ENCODE measurements around the gene HIGD2B.

DNA sequence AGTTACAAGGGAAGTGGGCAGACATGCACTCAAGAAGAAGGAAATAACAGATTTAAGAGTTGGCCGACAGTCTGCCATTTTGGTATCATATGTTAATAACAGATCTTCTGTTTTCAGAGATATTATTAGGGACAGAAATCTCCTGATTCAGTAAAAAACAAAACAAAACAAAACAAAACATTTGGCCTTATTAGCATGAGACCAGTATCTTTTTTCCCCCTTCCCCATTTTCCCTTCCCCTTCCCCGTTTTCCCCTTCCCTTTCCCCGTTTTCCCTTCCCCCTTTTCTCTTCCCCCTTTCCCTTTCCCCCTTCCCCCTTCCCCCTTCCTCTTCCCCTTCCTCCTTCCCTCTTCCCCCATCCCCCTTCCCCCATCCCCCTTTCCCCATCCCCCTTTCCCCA lies 39.5 kb upstream of the HIGD2B start:
- TF ChIP-seq, protein P1, sequence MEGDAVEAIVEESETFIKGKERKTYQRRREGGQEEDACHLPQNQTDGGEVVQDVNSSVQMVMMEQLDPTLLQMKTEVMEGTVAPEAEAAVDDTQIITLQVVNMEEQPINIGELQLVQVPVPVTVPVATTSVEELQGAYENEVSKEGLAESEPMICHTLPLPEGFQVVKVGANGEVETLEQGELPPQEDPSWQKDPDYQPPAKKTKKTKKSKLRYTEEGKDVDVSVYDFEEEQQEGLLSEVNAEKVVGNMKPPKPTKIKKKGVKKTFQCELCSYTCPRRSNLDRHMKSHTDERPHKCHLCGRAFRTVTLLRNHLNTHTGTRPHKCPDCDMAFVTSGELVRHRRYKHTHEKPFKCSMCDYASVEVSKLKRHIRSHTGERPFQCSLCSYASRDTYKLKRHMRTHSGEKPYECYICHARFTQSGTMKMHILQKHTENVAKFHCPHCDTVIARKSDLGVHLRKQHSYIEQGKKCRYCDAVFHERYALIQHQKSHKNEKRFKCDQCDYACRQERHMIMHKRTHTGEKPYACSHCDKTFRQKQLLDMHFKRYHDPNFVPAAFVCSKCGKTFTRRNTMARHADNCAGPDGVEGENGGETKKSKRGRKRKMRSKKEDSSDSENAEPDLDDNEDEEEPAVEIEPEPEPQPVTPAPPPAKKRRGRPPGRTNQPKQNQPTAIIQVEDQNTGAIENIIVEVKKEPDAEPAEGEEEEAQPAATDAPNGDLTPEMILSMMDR (IDR thresholded peaks at IDR 0.05), result no peak
- TF ChIP-seq POLR2A (IDR thresholded peaks at IDR 0.05), result no peak
